Sigmoid colon (tissue), 4 donors: Measurements from ENCODE around the gene MEI1.

ENCODE experiments used
- CTCF ChIP-seq, 4 experiments: fragments of 450-650 bp in 3 of 4; fragments of 200-600 bp in 1 of 4; IDR thresholded peaks; one replicate each; pipeline ENCODE4 v1.5.1; 2016 to 2019; ENCODE audit warnings: antibody characterized with exemption in 4 of 4, mild to moderate bottlenecking in 3 of 4, moderate library complexity in 2 of 4
- EP300 ChIP-seq, 4 donors: sonication (generic); formaldehyde crosslinking; IDR thresholded peaks; one replicate each; pipeline ENCODE4 v1.6.1; 2017; ENCODE audit warnings: antibody characterized with exemption in 4 of 4
- POLR2A ChIP-seq, 2 donors: fragments of 450-650 bp; IDR thresholded peaks; one replicate each; pipeline ENCODE4 v1.6.1; 2016; ENCODE audit warnings: antibody characterized with exemption in 2 of 2, mild to moderate bottlenecking in 2 of 2, moderate library complexity in 2 of 2

- peak in 1 of 4 experiments; percentile 17 for TF ChIP-seq CTCF (IDR thresholded peaks at IDR 0.05)
- no peak for TF ChIP-seq EP300 (IDR thresholded peaks at IDR 0.05)
- no peak for TF ChIP-seq POLR2A (IDR thresholded peaks at IDR 0.05)
Measured at GRCh38 chr22:41799486-41800347, 100.4 kb downstream of the MEI1 start.
